HG03571 (cell line): ENCODE measurements around the gene TBL1Y.
"Not testable (repeated sequence)": the region's sequence is repeated elsewhere in the genome, so short reads cannot be mapped to it uniquely, and the experiment has no call there.

Source experiments
- ATAC-seq: cut with Tn5 transposase; IDR thresholded peaks from one replicate; pipeline ENCODE4 v1.9.1; 2021; ENCODE audit not compliant: unreplicated experiment

Gene TBL1Y

DNA sequence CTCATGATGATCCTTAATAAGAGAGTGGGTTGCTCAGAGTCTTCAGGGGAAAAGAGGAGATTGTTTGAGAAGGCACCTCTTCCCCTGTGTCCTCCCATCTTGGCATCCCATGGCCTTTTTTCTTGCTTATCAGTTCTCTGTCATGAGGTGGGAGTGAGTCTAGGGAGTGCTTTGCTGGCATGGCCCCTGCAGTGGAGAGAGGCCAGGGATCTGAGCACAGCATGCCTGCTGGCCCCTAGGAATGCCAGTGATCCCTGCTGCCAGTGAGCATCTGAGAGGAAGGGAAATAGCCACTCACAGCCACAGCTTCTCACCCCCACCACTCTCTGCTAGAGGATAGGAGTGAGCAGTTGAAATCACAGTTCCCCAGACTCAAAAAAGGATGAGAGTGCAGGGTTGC is 168.2 kb downstream of the TBL1Y start:
- ATAC-seq: no peak

DNA sequence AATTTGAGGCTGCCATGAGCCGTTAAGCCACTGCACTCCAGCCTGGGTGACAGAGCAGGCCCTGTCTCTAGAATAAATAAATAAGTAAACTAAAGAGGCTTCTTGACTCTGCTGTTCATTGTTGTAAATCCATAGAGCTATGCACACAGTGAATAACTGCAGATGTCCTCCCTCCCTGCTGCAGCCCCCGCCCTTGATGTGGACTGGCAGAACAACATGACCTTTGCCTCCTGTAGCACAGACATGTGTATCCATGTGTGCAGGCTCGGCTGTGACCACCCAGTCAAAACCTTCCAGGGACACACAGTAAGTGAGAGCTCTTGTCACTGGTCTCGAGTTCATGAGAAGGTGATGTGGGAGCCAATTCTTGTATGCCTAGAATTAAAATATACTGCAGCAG is 170.1 kb downstream of the TBL1Y start:
- not testable (repeated sequence) for ATAC-seq

DNA sequence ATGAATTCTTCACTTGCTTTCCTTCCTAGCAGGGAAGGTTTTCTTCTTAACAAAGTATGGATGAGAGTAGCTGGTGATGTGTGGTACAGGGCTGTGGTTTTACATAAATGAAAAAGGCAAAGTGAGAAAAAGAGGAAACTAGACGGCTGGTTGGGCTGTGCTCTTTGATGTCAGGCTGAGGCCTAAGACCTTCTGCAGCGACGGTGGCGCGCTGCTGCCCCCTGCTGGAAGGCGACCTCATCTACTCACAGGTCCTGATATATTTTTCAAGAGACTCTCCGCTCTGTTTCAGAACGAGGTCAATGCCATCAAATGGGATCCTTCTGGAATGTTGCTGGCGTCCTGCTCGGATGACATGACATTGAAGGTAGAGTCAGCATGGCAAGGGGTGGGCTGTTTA is 175.1 kb downstream of the TBL1Y start:
- ATAC-seq: peak; percentile 86

DNA sequence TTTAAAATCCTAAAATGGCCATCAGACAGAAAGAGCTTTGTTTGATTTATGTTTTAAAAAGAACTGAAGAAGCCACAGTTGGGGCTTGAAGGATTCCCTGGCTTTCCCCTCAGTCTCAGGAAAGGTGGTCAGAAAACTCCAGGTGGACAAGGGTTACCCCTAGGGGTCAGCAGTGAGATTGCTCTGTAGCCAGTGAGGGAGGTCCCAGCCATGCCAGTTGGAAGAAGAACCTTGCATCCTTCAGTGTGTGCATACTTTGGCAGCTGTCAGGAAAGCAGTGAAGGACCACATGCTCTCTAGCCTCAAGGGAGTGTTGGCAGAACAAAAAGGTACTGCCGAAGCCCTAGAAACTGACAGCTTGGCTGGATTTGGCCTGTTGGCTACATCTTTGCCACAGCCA is 182.3 kb downstream of the TBL1Y start:
- no peak for ATAC-seq

DNA sequence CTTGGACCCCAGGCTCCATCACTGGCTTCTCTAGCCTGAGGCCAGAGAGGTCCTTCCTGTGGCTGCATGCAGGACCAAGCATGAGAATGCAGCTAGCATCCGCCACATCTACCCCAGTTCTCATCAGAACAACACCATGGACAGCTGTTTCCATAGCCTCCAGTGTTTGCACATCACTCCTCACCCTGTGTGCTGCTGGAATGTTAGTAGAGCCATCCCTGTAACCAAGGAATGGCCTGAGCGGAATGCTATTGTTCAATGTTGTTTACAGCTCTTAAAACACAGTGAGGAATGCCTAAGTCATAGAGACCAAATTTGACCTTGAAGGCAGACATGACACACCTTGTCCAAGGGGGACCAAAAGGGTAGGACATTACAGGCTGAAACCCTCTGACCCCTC is 183.9 kb downstream of the TBL1Y start:
- no peak for ATAC-seq

DNA sequence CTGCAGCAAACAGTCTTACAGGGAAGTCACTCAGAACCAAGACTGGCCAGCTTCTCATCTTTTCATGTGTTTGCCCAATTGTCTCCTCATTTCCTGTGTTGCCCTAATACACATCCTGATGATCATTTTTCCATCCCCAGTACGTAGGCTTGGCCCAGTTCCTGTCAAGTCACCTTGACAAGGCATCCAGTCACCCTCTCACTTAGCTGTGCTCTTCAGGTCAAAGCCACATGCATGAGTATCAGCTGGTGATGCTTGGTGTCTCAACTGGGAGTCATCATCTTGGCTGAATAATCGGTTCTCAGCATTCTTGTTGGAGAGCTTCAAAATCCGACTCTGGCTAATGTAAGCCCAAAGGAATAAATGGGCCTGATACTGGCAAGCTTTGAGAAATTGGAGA is 186.5 kb downstream of the TBL1Y start:
- no peak for ATAC-seq

DNA sequence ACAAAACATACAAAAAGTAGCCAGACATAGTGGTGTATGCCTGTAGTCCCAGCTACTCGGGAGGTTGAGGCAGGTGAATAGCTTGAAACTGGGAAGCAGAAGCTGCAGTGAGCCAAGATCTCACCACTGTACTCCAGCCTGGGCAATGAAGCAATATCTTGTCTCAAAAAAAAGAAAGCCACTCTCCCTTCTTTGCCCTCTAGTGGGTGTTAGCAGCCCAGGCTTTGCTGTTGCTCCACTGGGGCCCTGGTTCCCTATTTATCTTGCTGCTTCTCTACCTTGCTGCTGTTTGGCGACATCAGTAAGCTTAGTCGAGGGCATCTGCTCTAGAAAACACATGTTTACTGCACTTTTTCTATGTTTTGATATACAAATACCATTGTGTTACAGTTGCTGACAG is 189.2 kb downstream of the TBL1Y start:
- ATAC-seq: no peak

DNA sequence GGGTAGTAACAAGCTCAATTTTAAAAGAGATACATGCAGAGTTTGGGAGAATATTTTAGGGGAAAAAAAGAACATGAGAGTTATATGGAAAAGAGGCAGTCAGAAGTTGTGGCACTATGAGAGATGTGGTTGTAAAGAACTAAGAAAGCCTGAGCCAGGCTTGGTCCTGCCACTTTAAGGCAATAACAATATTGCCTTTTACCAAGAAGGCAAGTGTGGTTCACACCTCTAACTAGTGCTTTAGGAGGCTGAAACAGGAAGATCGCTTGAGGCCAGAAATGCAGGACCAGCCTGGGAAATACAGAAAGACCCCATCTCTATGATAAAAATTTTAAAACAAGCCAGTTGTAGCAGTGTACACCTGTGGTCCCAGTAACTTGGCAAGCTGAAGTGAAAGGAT is 192.2 kb downstream of the TBL1Y start:
- ATAC-seq: no peak

DNA sequence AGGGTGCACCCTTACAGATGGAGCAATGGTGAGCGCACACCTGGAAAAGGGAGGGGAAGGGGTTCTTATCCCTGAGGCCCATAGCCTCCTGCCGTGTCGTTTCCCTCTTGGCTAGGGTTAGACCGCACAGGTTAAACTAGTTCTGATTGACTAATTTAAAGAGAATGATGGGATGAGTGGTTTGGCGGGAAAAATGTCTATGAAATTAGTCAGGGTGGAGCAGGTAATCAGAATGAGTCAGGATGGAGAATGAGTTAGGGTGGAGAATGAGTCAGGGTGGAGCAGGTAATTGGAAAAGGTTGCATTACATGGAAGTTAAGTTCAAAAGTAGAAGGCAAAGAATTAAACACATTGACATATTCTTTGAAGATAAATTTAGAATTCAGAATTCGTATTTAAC is 196.7 kb downstream of the TBL1Y start:
- ATAC-seq: no peak

DNA sequence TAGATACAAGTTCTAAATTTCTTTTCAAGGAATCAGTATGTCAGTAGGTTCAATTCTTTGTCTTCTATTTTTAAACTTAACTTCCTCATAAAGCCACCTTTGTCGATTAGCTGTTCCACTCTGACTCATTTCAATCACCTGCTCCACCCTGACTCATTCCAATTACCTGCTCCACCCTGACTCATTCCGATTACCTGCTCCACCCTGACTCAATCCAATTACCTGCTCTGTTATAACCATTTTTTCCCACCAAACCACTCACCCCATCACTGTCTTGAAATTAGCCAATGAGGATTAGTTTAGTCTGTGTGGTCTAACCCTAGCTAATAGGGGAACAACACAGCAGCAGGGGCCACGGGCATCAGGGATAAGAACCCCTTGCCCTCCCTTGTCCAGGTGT is 199.6 kb downstream of the TBL1Y start:
- ATAC-seq: no peak

DNA sequence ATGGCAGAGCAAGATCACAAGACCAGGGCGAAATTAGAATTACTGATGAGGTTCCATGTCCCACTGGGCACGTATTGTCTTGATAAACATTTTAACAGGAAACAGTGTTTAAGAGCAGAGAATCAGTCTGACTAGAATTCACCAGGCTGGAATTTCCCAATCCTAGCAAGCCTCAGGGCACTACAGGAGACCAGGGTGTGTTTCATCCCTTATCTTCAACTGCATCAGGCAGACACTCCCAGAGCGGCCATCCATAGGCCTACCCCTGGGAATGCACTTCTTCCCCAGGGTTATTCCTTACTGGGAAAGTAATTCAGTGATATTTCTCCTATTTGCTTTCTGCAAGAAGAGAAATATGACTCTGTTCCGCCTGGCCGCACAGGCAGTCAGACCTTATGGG is 205.4 kb downstream of the TBL1Y start:
- no peak for ATAC-seq

DNA sequence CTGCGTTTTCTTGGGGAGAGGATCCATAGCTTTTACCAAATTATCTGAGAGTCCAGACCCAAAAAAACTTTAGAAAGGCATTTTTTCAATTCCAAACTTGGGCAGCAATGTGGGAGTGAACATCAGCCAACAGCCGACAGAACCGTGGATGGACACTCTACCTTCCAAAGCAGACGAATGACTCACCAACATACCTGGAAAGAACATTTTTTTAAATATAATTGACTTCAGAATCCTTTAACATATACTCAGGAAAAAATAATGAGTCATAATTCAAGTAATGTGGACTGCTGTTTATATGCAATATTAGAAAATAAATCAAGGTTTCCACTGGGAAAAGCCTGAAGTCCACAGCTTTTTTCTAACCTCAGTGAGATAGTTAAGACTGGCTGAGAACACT is 211.7 kb downstream of the TBL1Y start:
- ATAC-seq: no peak

DNA sequence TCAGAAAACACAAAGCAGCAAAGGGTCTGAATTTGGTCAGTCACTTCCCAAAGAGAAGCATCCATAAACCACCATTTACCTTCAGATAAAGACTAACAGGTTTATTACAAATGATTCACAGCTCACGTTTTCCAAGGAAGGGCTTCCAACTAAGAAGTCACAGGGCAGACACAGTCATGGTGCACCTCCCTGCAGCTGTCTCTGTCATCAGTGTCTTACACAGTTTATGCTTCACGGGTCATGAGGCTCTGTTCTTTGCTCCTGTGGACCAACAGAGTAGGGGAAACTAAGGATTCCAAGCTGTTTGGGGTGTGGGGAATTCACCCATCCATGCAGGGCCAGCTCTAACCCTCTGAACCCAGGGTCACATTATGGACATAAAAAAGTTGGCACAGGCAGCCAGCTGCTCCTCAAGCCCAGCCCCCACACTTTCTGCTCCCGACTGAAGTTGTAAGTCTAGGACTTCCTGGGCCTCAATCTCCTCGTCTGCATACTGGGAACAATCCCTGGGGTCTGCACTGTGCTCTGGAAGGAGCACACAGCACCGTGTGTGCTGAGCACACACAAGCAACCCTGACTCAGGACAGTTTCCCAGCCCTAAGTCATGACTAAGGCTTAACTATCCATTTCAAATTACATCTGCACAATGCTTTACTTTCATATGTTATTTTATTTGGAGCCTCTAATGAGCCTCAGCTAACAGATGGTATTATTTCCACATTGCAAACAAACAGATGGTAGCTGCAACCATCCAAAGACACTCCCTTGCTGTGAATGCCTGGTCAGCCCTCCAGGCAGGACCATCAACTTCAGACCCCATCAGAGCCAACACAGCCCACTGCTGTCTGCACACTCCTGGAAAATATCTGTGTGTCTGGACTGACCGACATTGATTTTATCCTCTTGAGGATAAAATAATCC is 214.9 kb downstream of the TBL1Y start:
- no peak for ATAC-seq

DNA sequence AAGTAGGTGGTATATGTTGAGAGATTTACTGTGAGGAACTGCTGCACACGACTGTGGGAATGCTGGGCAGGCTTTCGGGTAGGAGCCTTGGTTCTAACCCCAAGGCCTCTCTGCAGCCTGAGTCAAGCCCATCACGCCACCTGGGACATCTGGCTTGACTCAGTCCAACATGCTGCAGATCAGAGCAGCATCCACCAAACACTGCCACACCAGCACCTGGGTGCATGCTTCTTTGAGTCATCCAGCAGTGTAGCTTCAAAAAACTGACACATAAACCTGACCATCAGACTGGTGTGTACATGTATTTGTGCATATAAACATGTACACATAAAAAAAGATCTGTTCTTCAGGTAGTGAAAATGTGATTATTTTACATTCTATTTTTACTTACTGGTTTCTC is 217.7 kb downstream of the TBL1Y start:
- ATAC-seq: no peak
